ENCODE results near the gene ERCC6L.

The ERCC6L gene

GRCh38 chrX:72262077-72262476 is 23.2 kb upstream of the ERCC6L start:
- no peak for TF ChIP-seq GABPA (IDR thresholded peaks at IDR 0.05; ENCODE audit: low read depth)
- Histone ChIP-seq H3K27ac (replicated peaks) (no peak overlapping the region), H3K4me3 (replicated peaks; ENCODE audit: insufficient read depth, low read length) (no peak overlapping the region), H3K27me3 (ENCODE audit: insufficient read depth, poor library complexity, severe bottlenecking) (no peaks in the 10 kb centered on the region)
- no peak for DNase-seq (ENCODE audit: low read depth in 1 of 2, low spot score in 1 of 2)

DNA sequence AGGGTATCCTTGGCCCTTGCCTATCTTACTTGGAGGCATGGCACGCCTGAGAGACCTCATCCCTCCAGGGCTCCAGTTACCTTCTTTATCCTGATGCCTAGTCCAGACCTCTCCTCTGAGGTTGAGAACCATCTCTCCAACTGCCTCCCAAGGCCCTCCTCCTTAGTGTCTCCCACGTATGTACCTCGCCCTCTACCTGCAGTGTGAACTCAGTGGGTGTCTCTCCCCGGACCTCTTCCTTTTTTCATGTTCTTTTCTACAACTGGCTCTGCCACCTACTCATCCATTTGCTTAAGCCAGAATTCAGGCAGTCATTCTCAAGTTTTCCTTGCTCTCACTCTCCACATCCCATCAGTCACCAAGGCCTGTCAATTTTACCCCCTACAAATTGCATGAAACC is 21.6 kb upstream of the ERCC6L start:
- Histone ChIP-seq H3K4me3 (replicated peaks; ENCODE audit: insufficient read depth, low read length) (no peak overlapping the region), H3K27me3 (ENCODE audit: insufficient read depth, poor library complexity, severe bottlenecking) (peaks cover 10% of the 10 kb centered on the region), H3K27ac (replicated peaks) (no peak overlapping the region)
- no peak for DNase-seq (ENCODE audit: low read depth in 1 of 2, low spot score in 1 of 2)
- TF ChIP-seq REST (IDR thresholded peaks at IDR 0.05; ENCODE audit: insufficient replicate concordance, low read depth) = no peak

DNA sequence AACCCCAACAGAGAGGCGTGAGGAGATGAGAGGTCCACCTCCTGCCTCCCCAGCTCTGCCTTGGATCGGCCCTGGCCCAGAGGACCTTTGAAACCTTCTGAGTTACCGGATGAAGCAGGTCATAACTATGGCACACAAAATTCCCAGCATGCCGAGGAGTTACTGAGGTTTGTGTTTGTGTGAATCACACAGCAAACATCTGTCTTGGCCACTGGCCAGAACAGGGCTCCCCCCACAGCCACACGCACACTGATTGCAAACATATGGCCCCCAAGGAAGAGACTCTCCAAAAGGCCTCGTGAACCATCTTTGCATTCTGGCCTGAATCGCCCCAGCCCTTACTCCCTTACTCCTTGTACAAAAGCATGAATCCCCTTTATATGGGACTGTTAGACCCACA is 19.3 kb upstream of the ERCC6L start:
- Histone ChIP-seq H3K27ac (replicated peaks) (no peak overlapping the region), H3K27me3 (ENCODE audit: insufficient read depth, poor library complexity, severe bottlenecking) (peaks cover 17% of the 10 kb centered on the region), H3K4me3 (replicated peaks; ENCODE audit: insufficient read depth, low read length) (no peak overlapping the region)
- no peak for DNase-seq (ENCODE audit: low read depth in 1 of 2, low spot score in 1 of 2)
- TF ChIP-seq SPI1 (IDR thresholded peaks at IDR 0.05; ENCODE audit: borderline replicate concordance, low read depth) = no peak
- TF ChIP-seq, protein P1, sequence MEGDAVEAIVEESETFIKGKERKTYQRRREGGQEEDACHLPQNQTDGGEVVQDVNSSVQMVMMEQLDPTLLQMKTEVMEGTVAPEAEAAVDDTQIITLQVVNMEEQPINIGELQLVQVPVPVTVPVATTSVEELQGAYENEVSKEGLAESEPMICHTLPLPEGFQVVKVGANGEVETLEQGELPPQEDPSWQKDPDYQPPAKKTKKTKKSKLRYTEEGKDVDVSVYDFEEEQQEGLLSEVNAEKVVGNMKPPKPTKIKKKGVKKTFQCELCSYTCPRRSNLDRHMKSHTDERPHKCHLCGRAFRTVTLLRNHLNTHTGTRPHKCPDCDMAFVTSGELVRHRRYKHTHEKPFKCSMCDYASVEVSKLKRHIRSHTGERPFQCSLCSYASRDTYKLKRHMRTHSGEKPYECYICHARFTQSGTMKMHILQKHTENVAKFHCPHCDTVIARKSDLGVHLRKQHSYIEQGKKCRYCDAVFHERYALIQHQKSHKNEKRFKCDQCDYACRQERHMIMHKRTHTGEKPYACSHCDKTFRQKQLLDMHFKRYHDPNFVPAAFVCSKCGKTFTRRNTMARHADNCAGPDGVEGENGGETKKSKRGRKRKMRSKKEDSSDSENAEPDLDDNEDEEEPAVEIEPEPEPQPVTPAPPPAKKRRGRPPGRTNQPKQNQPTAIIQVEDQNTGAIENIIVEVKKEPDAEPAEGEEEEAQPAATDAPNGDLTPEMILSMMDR (IDR thresholded peaks at IDR 0.05; ENCODE audit: insufficient read depth, low read length) = no peak
- TF ChIP-seq REST (IDR thresholded peaks at IDR 0.05; ENCODE audit: insufficient replicate concordance, low read depth) = no peak
- TF ChIP-seq GABPA (IDR thresholded peaks at IDR 0.05; ENCODE audit: low read depth) = no peak
- no peak for TF ChIP-seq POLR2AphosphoS5 (IDR thresholded peaks at IDR 0.05; ENCODE audit: low read depth)

- DNase-seq (ENCODE audit: low read depth in 1 of 2, low spot score in 1 of 2) = no peak
- no peak for TF ChIP-seq POLR2AphosphoS5 (IDR thresholded peaks at IDR 0.05; ENCODE audit: low read depth)
- TF ChIP-seq, protein P1 (IDR thresholded peaks at IDR 0.05; ENCODE audit: insufficient read depth, low read length) = no peak
- no peak for TF ChIP-seq GABPA (IDR thresholded peaks at IDR 0.05; ENCODE audit: low read depth)
- TF ChIP-seq SPI1 (IDR thresholded peaks at IDR 0.05; ENCODE audit: borderline replicate concordance, low read depth) = no peak
- no peak for TF ChIP-seq REST (IDR thresholded peaks at IDR 0.05; ENCODE audit: insufficient replicate concordance, low read depth)
- Histone ChIP-seq H3K4me3 (replicated peaks; ENCODE audit: insufficient read depth, low read length) (no peak overlapping the region), H3K27ac (replicated peaks) (no peak overlapping the region), H3K27me3 (ENCODE audit: insufficient read depth, poor library complexity, severe bottlenecking) (peaks cover 17% of the 10 kb centered on the region)
These were observed 17.0 kb upstream of the ERCC6L start for GRCh38 chrX:72255864-72256263.
